Dedifferentiated amniotic fluid mesenchymal stem cell (primary cell): ENCODE results near the gene SRCIN1.

Experiments used
- DNase-seq: peaks from one replicate; pipeline ENCODE4 v3.0.0-alpha.2; 2016; ENCODE audit errors: extremely low spot score

SRCIN1 gene

GRCh38 chr17:38600906-38601305 lies 4.8 kb downstream of the SRCIN1 start:
- no peak for DNase-seq

- DNase-seq: no peak
Observed at GRCh38 chr17:38600416-38600815, 5.3 kb downstream of the SRCIN1 start.

- no peak for DNase-seq
Observed at GRCh38 chr17:38599398-38599856, 6.3 kb downstream of the SRCIN1 start.

DNA sequence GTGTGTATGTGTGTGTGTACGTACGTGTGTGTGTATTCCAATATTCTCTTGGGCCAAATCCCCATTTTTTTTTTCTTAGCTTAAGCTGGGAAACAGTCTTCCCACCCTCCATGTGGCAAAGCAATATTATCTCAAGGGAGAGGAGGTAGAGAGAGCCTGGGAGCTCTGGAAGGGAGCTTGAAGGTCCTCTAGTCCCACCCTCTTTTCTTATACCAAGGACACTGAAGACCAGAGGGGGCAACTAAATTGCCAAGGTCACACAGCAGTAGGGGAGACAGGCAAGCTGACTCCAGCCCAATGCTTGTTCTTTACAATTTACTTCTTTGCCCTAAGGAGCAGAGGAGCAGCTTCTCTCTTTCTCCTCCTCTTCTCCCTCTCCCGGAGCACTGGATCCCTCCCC lies 6.8 kb downstream of the SRCIN1 start:
- DNase-seq: no peak

DNA sequence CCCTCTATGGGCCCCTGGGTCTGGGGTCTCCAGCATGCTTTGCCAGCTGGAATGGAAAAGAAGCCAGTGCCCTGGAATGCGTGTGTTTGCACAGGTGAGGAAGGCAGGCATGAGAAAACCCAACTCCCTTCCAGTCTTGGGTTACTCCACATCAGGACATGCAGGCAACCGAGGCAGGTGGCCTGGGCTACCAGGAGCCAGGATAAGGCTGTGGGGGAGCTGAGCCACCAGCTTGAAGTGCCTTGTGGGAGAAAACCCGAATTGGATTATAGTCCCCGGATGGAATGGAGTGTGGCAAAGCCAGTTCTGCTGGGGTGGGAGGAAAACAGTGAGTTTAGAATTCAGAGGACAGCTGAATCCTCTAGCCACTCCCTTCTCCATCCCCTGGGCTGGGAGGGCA lies 7.2 kb downstream of the SRCIN1 start:
- no peak for DNase-seq

DNA sequence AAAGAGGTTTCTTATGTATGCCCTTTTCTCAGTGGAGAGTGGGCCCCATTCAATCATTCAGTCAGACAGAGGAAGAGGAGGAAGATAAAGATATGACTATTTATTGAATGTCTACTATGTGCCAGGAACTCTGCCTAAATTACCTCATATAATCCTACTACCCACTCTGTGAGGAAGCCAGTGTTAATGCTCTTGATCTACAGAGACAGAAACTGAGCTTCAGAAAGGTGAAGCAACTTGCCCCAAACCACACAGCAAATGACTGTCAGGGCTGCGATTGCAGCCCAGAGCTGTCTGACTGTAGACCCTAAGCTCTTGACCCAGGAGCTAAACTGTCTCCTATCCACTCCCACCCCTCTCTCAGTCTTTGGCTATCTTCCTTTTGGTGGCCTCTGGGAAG lies 8.4 kb downstream of the SRCIN1 start:
- DNase-seq: no peak

DNA sequence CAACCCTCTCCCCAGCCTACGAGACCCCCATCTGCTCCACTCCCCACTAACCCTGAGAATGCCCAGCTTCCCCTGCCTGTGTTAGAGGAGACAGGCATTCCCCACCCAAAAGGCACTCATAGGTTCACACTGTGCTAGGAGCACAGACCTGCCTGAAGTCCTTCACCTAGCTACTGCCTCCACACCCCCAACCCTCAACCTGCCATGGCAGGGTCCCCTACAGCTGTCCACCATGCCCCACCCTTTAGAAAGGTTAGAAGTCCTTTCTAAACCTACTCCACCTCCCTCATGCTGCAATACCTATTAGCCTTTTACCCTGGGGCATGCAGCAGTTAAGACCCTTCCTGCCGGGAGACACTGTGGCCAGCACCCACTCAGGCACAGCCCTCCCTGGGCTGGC lies 9.1 kb downstream of the SRCIN1 start:
- DNase-seq: no peak

DNA sequence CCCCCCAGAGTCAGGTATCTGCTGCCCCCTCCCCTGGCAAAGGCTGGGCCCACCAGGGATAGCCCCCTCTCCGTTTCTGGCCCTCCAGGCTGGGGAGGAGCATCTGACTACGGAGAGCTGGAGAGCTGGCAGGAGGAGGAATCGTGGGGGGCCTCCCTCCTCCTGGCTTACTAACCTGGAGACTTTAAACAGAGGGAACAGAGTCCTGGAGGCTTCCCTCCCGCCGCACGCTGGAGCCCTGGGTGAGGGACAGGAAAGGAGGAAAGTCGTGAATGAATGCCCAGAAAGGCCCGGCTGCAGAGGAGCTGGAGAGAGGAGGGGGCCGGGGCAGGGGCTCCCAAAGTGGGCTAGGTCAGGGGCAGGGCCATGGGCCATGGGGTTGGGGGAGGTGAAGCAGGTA lies 9.9 kb downstream of the SRCIN1 start:
- no peak for DNase-seq

GRCh38 chr17:38594152-38594551 lies 11.6 kb downstream of the SRCIN1 start:
- DNase-seq: no peak

DNA sequence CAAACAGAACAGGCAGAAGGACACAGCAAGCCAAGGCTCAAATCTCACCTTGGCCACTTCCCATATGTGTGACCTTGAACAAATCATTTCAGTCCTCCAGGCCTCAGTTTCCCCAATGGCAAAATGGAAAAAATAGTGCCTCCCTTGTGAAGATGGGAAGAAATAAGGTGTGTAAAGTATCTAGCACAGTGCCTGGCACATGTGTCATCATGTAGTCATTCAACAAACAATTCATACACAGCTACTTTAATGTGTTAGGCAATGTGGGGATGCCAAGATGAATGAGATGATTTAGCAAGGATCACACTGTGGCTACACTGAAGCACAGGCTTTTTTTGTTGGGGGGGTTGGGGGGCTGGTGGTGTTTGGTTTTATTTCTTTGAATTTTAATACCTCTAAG lies 13.3 kb downstream of the SRCIN1 start:
- DNase-seq: no peak

DNA sequence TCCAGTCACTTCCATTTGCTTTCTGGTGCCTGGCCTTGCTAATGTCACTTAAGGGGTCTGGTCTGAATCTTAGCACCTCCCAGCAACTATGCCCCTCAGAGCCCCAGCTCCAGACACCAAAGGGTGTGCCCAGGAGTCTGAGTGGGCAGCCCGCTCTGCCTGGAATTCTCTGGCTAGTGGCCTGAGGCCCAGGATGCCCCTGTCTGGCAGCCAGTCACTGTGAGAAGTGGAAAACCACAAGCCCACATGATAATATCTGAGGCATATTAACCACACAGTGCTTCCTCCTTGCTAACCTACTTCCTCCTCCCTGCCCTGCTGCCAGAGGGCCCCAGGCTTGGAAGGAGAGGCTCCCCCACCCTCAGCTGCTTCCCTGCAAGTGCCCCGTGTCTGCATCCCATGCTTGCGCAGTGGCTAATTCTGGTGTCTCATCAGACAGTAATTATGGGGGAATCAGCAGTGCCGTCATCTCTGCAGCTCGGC lies 14.0 kb downstream of the SRCIN1 start:
- DNase-seq: no peak

- no peak for DNase-seq
Observed at GRCh38 chr17:38590988-38591758, 14.6 kb downstream of the SRCIN1 start.

- no peak for DNase-seq
Observed at GRCh38 chr17:38589462-38590114, 16.2 kb downstream of the SRCIN1 start.

DNA sequence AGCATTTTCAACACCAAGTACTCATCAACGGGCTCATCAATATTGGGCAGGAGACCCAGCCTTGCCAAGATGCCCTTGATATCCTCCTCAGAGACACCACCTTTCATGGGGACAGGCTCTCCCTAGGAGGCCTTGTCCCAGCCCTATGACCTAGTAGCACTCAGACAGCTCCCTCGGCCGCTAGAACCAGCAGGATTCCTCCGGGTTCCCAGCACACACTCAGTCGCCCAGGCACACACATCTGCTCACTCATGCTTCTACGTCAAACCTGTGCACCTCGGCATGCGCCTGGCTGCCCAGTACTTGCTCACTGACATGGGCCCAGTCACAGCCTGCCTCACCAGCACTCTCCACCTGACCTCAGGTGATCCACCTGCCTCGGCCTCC lies 17.0 kb downstream of the SRCIN1 start:
- no peak for DNase-seq

GRCh38 chr17:38587947-38588787 lies 17.6 kb downstream of the SRCIN1 start:
- DNase-seq: no peak

DNA sequence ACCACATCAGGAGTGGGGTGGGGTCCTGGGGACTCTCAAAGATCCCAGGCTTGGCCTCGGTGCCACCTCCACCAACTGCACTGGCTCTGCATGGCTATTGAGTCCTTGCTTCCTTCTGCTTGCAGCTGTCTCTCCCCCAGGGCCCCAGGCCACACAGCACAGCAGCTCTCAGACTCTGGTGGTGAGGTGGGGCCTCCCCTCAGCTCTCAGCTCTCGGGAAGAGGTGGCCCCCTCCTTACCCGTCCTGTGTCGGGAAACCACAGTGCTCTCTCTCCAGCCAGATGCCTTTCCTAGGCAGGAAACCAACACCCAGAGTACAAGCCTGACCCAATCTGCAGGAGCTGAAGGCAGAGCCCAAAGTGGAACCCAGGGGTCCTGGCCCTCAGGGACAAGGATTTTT lies 18.5 kb downstream of the SRCIN1 start:
- DNase-seq: no peak

DNA sequence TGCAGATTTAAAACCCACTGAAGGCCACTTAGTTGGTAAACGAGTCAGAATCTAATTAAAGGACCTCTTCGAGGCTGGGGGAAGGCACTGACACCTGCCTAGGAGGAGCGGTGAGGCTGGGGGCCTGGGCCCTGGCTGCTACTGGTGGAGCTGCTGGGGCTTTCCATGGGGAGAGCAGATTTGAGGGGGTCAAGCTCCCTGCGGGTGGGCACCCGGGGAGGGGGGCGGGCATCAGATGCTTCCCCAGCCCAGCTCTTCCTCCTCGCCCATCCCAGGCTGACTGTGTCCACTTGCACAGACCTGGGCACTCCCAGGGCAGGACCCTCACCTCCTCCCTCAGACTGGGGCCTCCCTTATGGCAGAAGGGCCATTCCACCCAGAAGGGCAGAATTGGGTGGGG lies 19.0 kb downstream of the SRCIN1 start:
- DNase-seq: no peak

DNA sequence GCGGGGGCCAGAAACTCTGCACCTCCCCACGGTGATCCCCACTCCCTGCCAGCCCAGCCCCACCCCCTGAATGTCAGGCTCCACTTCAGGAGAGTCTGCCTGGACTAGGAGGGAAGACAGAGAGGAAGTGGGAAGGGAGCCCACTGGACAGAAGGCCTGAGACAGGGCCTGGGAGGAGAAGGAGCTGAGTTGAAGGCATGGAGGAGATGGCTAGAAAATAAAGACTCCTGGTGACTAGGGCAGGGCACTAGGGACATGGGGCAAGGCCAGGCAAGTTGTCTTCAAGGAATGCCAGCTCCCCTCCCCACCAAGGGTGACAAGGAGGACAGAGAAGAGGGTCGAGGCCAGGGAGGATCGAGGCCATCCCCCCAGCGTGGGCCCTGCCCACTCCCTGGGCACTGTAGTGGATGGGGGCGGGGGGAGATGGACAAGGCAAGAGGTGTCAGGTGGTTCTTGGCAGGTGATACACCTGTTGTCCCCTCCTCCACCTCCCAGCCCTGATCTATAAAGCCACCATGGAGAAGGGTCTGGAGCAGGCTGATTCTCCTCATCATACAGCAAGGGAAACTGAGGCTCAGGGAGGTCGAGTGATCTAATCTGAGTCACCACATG lies 19.7 kb downstream of the SRCIN1 start:
- no peak for DNase-seq

GRCh38 chr17:38585056-38585917 lies 20.5 kb downstream of the SRCIN1 start:
- no peak for DNase-seq

- peak; percentile 32 for DNase-seq
Observed at GRCh38 chr17:38584350-38584925, 21.3 kb downstream of the SRCIN1 start.
